NT2/D1 (cell line): Measurements from ENCODE around the gene KAZN.

ENCODE experiments used
- SUZ12 ChIP-seq: IDR thresholded peaks from 2 replicates; pipeline ENCODE4 v1.6.1; 2011; ENCODE audit not compliant: insufficient read length, insufficient read depth; ENCODE audit errors: extremely low read depth
- YY1 ChIP-seq: IDR thresholded peaks from 2 replicates; pipeline ENCODE4 v1.6.1; 2011; ENCODE audit not compliant: insufficient read length, insufficient read depth
- ZNF274 ChIP-seq: IDR thresholded peaks from 2 replicates; pipeline ENCODE4 v1.6.1; 2011; ENCODE audit warnings: mild to moderate bottlenecking, low read depth, low read length

DNA sequence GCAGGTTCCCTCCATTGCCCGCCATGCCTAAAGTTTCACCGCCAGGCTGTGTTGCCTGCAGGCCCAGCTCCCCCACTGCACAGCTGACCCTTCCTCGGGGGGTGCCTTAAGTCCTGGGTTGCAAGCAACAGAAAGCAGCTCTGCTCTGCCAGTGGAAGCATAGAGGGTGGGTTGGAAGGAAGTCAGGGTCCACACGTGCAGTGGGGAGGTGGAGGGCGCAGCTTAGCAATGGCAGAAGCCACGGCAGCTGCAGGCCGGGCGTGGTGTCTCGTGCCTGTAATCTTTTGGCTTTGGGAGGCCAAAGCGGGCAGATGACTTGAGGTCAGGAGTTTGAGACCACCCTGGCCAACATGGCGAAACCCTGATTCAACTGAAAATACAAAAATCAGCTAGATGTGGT, 448.8 kb downstream of the KAZN start:
- TF ChIP-seq YY1 = no peak
- no peak for TF ChIP-seq SUZ12
- no peak for TF ChIP-seq ZNF274
